Mesenteric fat pad (tissue), 1 donor: ENCODE data around the gene GPC3. TPM values are rescaled to one million over a fixed set of nuclear protein-coding genes. Genes with fewer than 3 reads are reported as not detected.

Experiments used
- DNase-seq: peaks from one replicate; pipeline ENCODE4 v3.0.0-alpha.2; 2020; ENCODE audit warnings: low spot score
- total RNA-seq: library from RNA; stranded (reverse); fragmentation: NEBNext Ultra II Directional; extraction: Animal tissue kit (Norgen Biotek cat#: 25700); gene quantifications from one replicate; pipeline ENCODE4 v1.2.1, GENCODE V29; 2021
- donor health status: DM: yes; HTN: yes; CAD: no.

Gene GPC3
- total RNA-seq, 1 donor from 2014 or later = 58.6 TPM

GRCh38 chrX:133849676-133850075, 135.7 kb downstream of the GPC3 start:
- DNase-seq = no peak

DNA sequence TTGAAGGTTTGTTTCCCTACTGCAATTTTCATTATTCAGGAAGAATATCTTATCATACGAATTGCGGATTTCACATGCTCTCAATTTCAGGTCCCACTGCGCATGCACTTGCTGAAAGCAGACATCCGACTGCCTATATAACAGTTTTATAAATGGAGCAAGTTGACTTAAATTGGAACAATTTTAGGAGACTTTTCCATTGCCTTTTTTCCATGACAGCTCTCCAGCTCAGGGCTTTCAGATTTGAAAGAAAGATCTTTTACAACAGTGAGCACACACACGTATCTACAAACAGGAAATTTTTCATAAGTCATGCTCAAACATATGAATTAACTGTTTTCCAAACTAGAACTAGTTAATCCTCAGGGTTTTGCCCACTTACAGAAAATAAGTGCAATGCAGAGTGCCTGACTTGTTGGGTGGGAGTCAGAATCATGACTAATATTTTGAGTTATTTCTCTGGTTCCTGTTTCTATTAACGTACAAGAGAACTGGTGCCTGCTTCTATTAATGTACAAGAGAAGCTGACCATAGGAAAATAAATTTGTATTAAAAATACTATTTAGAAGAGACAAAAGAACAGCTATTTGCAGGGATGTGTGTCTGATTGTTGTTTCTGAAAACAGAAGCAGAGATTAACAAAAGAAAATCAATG, 137.9 kb downstream of the GPC3 start:
- no peak for DNase-seq

GRCh38 chrX:133846311-133846710, 139.1 kb downstream of the GPC3 start:
- DNase-seq = no peak

- no peak for DNase-seq
Observed at GRCh38 chrX:133840415-133840814, 145.0 kb downstream of the GPC3 start.

DNA sequence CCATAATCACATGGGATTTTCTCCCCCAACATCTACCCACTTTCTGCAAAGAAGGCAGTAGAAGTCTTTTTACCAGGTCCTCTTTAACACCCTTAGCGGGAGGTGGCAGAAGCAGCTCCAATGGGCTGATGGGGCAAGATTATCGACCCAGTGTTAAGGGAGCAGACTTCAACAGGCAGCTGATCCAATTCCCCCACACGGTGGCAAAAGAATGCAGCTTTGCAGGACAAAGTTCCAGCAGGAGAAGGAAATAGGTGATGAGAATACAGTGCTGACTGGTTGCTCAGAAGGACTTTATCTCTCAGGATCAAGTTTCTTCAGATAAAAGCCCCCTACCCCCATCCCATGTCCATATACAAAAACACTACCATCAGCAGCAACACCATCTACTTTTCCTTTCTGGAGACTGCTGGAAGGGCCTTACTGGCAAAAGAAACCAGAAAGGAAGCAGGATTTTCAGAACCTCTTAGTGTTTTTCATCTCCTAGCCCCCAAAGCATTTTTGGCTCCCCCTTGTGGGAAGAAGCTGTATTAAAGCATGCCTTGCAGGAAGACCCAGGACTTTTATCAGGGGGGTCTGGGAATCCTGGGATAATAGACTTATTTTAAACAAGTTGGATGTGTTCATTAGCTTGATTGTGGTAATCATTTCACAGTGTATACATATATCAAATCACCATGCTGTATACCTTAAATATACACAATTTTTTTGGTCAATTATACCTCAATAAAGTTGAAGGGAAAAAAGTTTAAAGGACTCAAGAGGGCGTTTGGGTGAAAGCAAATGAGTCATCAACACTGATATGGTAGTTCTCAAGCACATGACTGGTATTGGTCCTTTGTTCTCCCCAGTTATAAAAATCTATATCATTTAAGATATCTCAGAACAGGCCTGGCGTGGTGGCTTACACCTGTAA, 146.4 kb downstream of the GPC3 start:
- DNase-seq = no peak

- no peak for DNase-seq
Observed at GRCh38 chrX:133837091-133837490, 148.3 kb downstream of the GPC3 start.

- DNase-seq = no peak
Observed at GRCh38 chrX:133836561-133836960, 148.8 kb downstream of the GPC3 start.

GRCh38 chrX:133834771-133835170, 150.6 kb downstream of the GPC3 start:
- no peak for DNase-seq

- DNase-seq = no peak
Observed at GRCh38 chrX:133819546-133819945, 165.8 kb downstream of the GPC3 start.

DNA sequence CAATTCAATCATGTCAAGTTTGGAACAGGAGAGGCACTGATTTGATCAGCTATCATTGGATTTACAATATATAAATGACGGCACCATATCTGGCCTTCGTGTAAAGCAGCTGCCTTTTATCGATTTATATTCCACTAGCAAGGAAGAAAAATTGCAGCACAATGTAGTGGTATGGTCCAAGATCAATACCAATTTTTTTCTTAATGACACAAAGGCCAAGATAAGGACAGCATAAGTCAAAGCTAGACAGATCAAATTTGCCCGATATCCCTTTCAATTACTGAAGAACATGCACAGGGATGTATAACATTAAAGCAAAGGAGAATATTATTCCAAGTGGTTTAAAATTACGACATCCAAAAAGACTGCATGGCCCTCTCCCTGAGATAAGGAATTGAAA, 167.4 kb downstream of the GPC3 start:
- no peak for DNase-seq

DNA sequence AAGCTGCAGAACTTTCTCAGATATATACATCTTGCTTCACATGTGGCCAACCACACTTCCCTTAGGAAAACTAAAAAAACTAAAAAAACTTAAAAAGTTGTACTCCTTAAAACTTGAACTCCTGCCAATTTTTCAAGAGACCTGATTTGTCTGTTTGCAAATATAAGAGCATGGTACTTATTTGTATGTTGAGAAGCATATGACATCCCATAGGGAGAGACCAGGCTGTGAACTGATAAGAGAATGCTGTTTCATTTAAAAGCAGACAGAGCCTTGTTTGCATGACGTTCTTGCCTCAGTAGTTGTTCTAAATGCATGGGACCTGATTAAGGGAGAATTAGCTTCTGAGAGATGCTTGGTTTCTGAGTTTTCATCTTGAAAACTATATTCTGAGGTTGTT, 169.9 kb downstream of the GPC3 start:
- DNase-seq = no peak

DNA sequence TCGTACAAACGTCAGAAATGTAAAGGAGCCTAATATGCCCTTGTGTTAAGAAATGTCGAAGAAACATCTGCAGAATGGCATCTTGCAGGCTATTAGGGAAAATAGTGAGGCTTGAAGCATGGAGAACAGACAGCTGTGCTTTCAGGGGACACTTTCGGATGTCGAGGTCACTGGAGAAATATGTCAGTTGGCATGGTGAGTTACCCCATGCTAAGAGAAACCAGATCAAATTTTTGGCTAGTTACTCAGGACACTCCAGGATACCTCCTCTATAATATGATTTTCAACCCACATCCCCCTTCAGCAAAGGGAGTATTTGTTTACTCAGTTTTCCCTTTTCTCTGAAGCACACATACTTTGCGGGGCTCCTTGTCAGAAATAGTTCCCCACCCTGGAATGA, 171.4 kb downstream of the GPC3 start:
- no peak for DNase-seq

DNA sequence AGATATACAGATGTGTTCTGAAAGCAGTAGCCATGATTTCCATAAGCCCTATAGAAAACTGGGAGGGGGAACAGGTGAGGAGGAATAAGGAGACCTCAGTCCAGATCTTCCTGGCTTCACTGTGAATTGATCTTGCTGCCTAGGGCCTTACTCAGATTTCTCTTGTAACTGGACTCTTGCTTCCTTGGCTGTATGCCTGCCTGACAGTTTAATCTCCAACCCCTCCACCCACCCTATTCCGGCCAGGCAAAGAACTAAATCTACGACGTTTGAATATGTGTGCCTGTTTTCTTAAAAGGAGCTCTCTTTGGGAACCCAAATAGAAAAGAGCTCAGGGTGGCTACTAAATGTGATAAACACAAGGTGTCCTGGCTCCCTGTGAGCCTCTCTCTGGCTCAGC, 173.0 kb downstream of the GPC3 start:
- no peak for DNase-seq

DNA sequence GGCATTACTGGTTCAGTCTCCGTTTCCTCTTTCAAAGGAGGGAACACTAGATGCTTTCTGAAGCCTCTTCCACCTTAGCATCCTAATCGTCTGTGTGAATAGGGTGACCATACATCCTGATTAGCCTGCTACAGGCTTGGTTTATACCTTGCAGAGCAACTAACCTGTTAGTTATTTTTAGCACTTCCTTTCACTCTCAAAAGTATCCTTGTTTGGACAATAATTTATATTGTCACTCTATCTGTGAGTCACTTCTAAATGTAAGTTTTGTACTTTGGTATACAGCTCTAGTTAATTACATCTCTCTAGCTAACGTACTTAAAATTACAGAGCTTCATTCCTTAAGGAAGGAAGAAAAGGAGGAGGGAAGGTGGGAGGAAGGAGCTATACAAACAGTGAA, 174.5 kb downstream of the GPC3 start:
- DNase-seq = no peak

DNA sequence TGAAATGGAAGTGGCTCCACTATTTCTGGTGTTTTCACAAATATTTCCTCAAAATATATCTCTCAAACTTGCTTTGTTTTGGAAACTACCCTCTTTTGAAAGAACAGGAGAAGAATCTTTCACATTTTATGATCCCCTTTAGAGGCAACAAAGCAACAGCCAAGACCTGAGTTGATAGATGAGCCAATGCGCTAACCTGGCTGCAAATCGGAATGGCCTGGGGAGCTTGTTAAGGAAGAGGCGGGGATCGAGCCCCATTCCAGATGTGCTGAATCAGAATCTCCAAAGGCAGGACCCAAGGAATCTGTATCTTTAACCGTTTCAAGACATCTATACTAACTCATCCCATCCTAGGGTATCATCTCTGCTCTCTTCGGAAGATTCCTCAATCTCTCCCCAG, 181.3 kb downstream of the GPC3 start:
- no peak for DNase-seq

- DNase-seq = no peak
Observed at GRCh38 chrX:133796282-133796681, 189.1 kb downstream of the GPC3 start.

DNA sequence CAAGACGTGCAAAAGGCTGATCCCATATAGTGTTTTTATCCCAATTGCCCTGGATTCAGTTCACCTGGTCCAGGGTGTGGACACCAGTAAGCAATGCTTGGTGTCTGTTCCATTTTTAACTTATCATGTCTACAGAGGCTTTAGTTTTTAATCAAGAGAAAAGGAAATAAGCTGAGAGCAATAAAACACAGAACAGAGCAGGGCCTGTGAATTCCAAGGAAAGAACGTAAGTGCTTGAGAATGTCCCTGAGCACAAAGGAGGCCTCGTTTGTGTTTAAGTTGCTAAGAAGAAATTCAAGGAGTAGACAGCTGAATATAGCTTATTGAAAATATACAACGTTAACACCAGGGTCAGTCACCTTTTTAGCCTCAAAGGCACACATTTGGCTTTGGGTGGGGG, 191.3 kb downstream of the GPC3 start:
- no peak for DNase-seq

DNA sequence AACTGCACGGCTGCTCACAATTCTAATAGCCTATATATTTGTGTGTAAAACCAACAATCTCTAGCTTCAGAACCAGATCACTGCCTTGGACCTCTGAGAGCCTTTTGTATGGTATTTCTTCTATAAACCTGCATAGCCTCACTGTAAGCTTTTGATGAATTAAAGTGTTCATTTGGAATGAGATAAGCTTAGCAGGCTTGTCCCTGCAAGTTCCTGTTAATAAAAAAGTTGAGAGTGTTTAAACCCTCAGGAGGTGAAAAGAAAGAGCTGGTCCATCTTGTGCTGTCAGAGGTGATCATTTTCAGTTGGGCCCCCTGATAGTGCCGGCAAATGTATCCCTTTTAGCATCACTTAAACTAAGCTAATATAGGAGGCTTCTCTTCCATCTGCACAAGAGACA, 191.8 kb downstream of the GPC3 start:
- DNase-seq = no peak

- DNase-seq = no peak
Observed at GRCh38 chrX:133792198-133792953, 193.0 kb downstream of the GPC3 start.

DNA sequence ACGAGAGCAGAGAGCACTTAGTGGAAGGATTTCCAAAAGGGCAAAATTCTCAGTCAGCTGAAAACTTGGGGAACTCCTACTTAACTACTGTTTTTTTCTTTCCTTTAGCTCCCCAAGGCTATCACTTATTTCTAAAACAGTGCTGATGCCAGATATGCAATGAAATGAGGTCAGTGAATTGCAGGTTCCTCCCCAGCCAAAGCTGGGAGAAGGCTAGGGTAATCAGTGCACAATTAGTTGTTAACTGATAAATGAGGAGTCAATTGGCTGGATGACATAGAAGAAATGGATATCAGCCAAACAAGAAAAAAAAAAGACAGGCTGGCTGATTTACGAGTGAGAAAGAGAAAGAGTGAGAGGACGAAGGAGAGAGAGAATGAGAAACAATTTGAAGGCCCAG, 195.6 kb downstream of the GPC3 start:
- no peak for DNase-seq

GRCh38 chrX:133786382-133786781, 199.0 kb downstream of the GPC3 start:
- no peak for DNase-seq

DNA sequence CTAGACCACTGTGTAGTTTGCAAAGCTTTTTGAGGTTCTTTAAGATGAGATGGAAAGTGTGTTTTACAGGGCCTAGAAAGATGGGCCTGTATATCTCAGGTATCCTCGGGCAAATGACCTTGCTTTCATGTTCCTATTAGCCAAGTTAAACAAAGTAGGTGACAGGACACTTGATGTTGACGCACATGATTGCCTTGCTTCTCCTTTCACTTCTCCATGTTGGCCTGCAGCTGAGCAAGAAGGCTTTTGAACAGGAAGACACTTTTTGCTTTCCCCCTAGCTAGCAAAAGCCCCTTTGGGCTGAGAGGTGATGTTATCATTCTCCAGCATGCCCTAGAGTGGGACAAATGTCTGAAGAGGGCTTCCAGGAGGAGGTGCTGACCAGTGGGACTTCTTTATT, 202.1 kb downstream of the GPC3 start:
- no peak for DNase-seq
